Urinary bladder (tissue), 4 donors: ENCODE results near the gene CD83. TPM values are rescaled to one million over a fixed set of nuclear protein-coding genes. Genes with fewer than 3 reads are reported as not detected.

ENCODE experiments used
- DNase-seq: peaks from one replicate; pipeline ENCODE4 v3.0.0-alpha.2; 2015; ENCODE audit errors: extremely low spot score
- H3K27ac ChIP-seq: one replicate; pipeline ENCODE4 v1.5.1; 2013; ENCODE audit warnings: low read depth, mild to moderate bottlenecking, moderate library complexity
- H3K36me3 ChIP-seq: one replicate; pipeline ENCODE4 v1.6.1; 2013; ENCODE audit warnings: mild to moderate bottlenecking, moderate library complexity; ENCODE audit not compliant: insufficient read depth
- H3K4me1 ChIP-seq: one replicate; pipeline ENCODE4 v1.6.1; 2013; ENCODE audit warnings: mild to moderate bottlenecking, moderate library complexity; ENCODE audit not compliant: insufficient read depth
- H3K4me3 ChIP-seq: one replicate; pipeline ENCODE4 v1.5.1; 2013; ENCODE audit warnings: low read depth, low read length
- WGBS: extraction: QIAGEN DNeasy Blood & Tissue Kit; methylation state at CpG from one replicate; pipeline ENCODE4 v1.1.7; 2013; 5-methylcytosine and 5-hydroxymethylcytosine counted together
- polyA plus RNA-seq: library from polyadenylated mRNA; stranded (reverse); fragments of 200-250 nt; gene quantifications from one replicate; pipeline ENCODE4 v1.2.3, GENCODE V29; 2013
- total RNA-seq: library from RNA; depleted of rRNA; stranded (reverse); fragments of >200 nt; gene quantifications from one replicate; pipeline ENCODE4 v1.2.3, GENCODE V29; 2014
- donor health status: healthy with polysubstance abuse.
- donor health status: healthy.

CD83 gene
- total and polyA plus RNA-seq, 2 donors = 1.8 to 16.9 TPM

GRCh38 chr6:14121936-14122344, 4.4 kb downstream of the CD83 start:
- DNase-seq = no peak
- Histone ChIP-seq H3K4me1 (no peaks in the 10 kb centered on the region), H3K27ac (no peak overlapping the region), H3K4me3 (no peak overlapping the region), H3K36me3 (no peaks in the 10 kb centered on the region)
- WGBS = 85% methylated on average over 4 of the region's 4 CpGs

- no peaks in the 10 kb centered on the region for H3K36me3 ChIP-seq
- no peak for DNase-seq
- no peak overlapping the region for H3K27ac ChIP-seq
- 86% methylated on average over 6 of the region's 6 CpGs for WGBS
- no peaks in the 10 kb centered on the region for H3K4me1 ChIP-seq
- no peak overlapping the region for H3K4me3 ChIP-seq
These were observed 6.0 kb downstream of the CD83 start for GRCh38 chr6:14123386-14124111.

- no peak for DNase-seq
- 79% methylated on average over 3 of the region's 3 CpGs for WGBS
These were observed 7.8 kb downstream of the CD83 start for GRCh38 chr6:14125346-14125745.

DNA sequence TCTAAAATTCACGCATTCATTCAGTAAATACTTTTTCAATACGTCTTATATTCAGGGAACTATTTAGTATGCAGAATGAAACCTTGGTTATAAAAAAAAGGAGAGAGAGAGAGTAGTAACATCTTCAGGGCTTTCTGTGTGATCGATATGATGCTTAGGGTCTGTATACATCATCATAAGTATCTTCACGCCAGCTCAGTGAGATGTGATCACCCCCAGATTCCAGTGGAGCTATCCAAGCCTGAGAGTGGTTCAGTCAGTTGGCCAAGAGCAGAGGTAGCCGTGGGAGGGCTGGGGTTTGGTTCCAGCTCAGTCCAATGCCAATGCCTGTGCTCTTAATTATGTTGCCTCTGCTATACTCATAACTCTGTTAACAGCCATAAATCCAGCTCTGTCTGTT, 8.6 kb downstream of the CD83 start:
- Histone ChIP-seq H3K4me1 (no peaks in the 10 kb centered on the region), H3K4me3 (no peak overlapping the region), H3K27ac (no peak overlapping the region), H3K36me3 (no peaks in the 10 kb centered on the region)
- 78% methylated on average over 5 of the region's 5 CpGs for WGBS
- no peak for DNase-seq

More at GRCh38 chr6:14125346-14125745, 7.8 kb downstream of the CD83 start:
- no peak overlapping the region for H3K27ac ChIP-seq
- no peak overlapping the region for H3K4me3 ChIP-seq
- no peaks in the 10 kb centered on the region for H3K36me3 ChIP-seq
- H3K4me1 ChIP-seq = no peaks in the 10 kb centered on the region

- H3K4me3 ChIP-seq = no peak overlapping the region
- H3K4me1 ChIP-seq = no peaks in the 10 kb centered on the region
- DNase-seq = no peak
- no peaks in the 10 kb centered on the region for H3K36me3 ChIP-seq
- no peak overlapping the region for H3K27ac ChIP-seq
- WGBS = 40% methylated on average over 3 of the region's 3 CpGs
These were observed 10.0 kb downstream of the CD83 start for GRCh38 chr6:14127611-14128010.

DNA sequence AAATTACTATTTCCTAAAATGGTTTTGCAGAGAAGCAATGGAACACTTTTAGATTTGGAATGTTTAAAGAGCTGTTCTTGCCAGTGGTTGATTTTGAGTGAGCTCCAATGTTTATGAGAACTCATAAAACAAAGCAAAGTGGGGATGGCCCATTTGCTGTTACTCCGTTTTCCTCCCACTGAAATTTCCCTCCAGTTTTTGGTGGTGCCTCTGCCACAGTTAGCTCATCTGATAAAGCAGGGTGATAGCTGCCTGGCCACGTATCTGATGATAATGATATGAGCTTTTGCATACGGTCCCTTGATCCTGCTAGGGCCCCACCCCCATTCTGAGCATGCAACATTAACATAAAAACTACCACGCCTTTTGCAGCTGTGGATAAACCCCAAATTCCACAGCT, 10.4 kb downstream of the CD83 start:
- no peaks in the 10 kb centered on the region for H3K36me3 ChIP-seq
- 29% methylated on average over 4 of the region's 4 CpGs for WGBS
- no peak overlapping the region for H3K4me3 ChIP-seq
- H3K27ac ChIP-seq = no peak overlapping the region
- no peaks in the 10 kb centered on the region for H3K4me1 ChIP-seq
- DNase-seq = no peak

DNA sequence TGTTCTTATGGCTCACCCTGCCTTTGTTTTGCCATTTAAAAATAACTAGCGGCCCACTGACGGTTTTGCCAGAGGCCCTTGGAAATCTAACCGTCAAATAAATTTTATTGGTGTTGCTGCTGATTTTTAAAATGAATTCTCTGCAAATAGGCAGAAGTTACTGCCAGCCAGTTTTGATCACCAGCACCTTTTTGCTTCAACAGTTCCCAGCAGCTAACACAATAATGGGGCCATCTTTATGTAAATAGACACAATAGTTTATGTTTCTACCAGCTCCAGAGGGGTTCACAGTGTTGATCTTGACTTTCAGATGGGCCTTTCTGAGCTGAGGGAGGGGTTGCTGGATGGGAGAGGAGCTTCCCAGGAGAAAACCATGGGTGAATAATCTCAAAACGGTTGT, 11.2 kb downstream of the CD83 start:
- Histone ChIP-seq H3K4me1 (no peaks in the 10 kb centered on the region), H3K4me3 (no peak overlapping the region), H3K36me3 (no peaks in the 10 kb centered on the region), H3K27ac (no peak overlapping the region)
- no peak for DNase-seq
- 73% methylated on average over 4 of the region's 4 CpGs for WGBS

- Histone ChIP-seq H3K36me3 (no peaks in the 10 kb centered on the region), H3K4me3 (no peak overlapping the region), H3K4me1 (no peaks in the 10 kb centered on the region), H3K27ac (no peak overlapping the region)
- DNase-seq = peak; percentile 49
- 25% methylated on average over 7 of the region's 7 CpGs for WGBS
These were observed 12.0 kb downstream of the CD83 start for GRCh38 chr6:14129575-14129974.

DNA sequence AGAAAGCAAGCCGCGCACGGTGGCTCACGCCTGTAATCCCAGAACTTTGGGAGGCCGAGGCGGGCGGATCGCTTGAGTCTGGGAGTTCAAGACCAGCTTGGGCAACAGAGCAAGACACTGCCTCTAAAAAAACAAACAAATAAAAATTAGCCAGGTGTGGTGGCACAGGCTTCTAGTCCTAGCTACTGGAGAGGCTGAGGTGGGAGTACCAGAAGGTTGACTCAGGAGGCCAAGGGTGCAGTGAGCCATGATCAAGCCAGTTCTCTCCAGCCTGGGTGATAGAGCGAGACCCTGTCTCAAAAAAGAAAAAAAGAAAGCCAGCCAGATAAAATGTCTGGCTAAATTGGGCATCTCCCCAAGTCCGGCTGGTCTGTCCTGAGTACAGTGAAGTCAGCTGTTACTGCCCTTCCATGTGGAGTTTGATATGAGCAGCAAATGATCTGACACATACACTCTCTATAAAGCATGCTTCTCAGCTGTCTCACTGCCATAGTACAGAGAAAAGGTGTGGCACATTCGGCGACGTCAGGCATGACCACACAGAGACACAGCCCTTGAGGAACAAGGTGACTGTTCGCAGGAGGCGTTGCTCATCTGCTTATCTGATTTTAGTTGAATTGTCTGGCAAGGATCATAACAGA, 13.0 kb downstream of the CD83 start:
- no peak overlapping the region for H3K27ac ChIP-seq
- H3K4me3 ChIP-seq = no peak overlapping the region
- WGBS = 93% methylated on average over 15 of the region's 15 CpGs
- H3K36me3 ChIP-seq = no peaks in the 10 kb centered on the region
- DNase-seq = no peak
- H3K4me1 ChIP-seq = no peaks in the 10 kb centered on the region

- no peak for DNase-seq
- Histone ChIP-seq H3K27ac (no peak overlapping the region), H3K36me3 (no peaks in the 10 kb centered on the region), H3K4me1 (no peaks in the 10 kb centered on the region), H3K4me3 (no peak overlapping the region)
- 95% methylated on average over 7 of the region's 7 CpGs for WGBS
These were observed 14.0 kb downstream of the CD83 start for GRCh38 chr6:14131579-14131978.

- Histone ChIP-seq H3K4me1 (no peaks in the 10 kb centered on the region), H3K4me3 (no peak overlapping the region), H3K27ac (no peak overlapping the region), H3K36me3 (no peaks in the 10 kb centered on the region)
- no peak for DNase-seq
- WGBS = 96% methylated on average over 10 of the region's 10 CpGs
These were observed 14.8 kb downstream of the CD83 start for GRCh38 chr6:14132244-14132920.

GRCh38 chr6:14132921-14133275, 15.3 kb downstream of the CD83 start:
- DNase-seq = no peak
- Histone ChIP-seq H3K27ac (no peak overlapping the region), H3K36me3 (no peaks in the 10 kb centered on the region), H3K4me3 (no peak overlapping the region), H3K4me1 (no peaks in the 10 kb centered on the region)
- over 99% methylated on average over 4 of the region's 4 CpGs for WGBS

GRCh38 chr6:14134211-14134910, 16.8 kb downstream of the CD83 start:
- WGBS = 93% methylated on average over 4 of the region's 4 CpGs
- no peak overlapping the region for H3K4me3 ChIP-seq
- no peak overlapping the region for H3K27ac ChIP-seq
- no peak for DNase-seq
- H3K4me1 ChIP-seq = no peaks in the 10 kb centered on the region
- no peaks in the 10 kb centered on the region for H3K36me3 ChIP-seq
